SH-SY5Y (cell line): ENCODE results near the gene SEL1L2.

ENCODE experiments used
- GATA2 ChIP-seq: IDR thresholded peaks from 2 replicates; pipeline ENCODE4 v1.6.1; 2011; ENCODE audit warnings: mild to moderate bottlenecking, low read depth, low read length
- GATA3 ChIP-seq: IDR thresholded peaks from 2 replicates; pipeline ENCODE4 v1.6.1; 2011; ENCODE audit warnings: low read depth, mild to moderate bottlenecking, low read length, moderate library complexity

GRCh38 chr20:13883425-13883824 is 107.0 kb downstream of the SEL1L2 start:
- TF ChIP-seq GATA2 (no peak), GATA3 (no peak)
